ENCODE results near the gene GIT1.

The GIT1 gene

DNA sequence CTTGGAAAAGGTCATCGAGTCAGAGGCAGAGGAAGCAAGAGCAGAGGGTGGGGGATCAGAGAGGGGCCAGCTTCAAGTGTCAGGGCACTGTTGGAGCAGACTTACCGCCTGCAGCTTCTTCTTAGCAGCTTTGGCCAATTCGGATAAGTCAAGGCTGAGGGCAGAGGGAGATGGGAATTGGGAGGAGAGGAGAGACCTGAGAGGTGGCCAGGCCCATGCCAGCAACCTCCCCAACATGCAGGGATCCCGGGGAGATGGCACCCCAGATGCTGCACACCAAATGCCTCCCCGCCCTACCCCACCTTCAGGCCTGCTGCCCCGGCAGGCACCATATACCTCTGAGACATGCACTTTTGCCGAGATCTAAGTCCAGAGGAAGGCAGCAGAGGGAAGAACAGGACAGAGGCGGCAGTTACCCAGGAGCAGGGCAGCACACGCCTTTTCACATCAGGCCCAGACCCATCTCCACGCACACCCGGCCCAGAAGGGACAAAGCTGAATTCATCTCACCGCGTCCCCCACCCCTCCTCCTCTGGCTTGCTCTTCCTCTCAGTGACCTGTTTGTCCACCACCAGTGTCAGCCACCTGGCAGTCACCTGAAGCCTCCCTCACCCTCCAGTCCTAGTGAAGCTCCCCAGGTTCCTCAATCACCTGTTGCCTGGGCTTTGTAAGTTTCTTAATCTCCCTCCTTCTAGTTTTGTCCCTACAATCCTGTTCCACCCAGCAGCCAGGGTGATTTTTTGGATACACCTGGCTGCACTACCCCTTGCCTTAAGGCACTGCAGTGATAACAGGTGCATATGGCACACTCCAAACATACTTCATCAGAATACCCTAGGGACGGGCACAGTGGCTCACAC lies 10.6 kb downstream of the GIT1 start:
- DNase-seq, result no peak

DNA sequence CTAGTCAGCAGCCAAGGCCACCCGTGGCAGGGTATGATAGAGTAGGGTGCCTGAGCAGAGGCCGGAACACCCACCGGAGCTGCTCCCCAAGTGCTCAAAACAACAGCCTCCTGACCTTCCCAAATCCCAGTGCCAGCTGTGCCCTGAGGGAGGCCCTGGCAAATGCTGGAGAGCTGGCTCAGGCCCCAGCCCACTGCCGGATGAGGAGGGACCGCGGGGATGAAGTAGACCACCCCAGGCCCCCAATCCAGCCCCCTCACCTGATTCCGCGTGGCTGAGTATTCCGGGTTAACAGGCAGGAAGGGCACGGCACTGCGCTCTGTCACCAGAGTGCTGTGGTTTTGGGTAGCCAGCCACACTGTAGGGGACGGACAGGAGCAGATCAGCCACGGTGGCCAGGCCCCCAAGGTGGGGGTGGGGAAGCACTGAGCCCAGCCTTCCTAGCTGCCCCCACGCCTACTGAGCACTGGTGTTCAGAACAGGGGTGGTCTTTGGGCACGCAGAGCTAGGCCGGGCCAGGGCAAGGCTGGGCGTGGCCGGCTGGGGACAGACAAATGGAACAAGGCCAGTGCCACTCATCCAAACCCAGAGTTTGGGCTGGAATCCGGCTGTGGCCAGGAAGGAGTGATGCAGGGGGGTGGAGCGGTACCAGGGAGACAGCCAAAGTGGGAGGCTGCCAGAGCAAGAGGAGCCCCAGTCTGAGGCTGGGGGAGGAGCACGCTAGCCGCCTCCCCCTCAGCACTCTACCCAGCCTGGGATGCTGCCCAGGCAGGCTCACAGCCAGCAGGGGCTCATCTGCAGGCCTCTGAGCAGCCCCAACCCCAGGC lies 11.8 kb downstream of the GIT1 start:
- DNase-seq, result no peak

DNA sequence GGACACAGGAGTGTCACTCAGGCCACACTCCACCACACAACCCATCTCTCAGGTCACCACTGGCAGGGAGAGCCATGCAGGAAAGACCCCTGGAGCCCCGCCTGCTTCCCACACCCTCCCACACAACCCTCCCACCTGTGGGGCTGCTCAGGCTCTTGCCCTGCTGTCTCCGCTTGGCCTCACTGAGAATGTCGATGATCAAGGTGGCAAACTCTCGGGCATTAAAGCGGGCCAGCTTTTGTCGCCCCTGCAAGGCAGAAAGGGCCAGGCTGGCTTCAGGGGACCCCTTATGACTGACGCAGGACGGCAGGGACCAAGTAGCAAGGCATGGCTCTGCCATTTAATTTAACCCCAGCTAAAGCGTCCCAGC lies 12.5 kb downstream of the GIT1 start:
- no peak for DNase-seq

GRCh38 chr17:29576214-29577000 lies 13.0 kb downstream of the GIT1 start:
- DNase-seq, result no peak

GRCh38 chr17:29575511-29576213 lies 13.8 kb downstream of the GIT1 start:
- no peak for DNase-seq

- DNase-seq, result no peak
Measured at GRCh38 chr17:29574732-29575510, 14.5 kb downstream of the GIT1 start.

DNA sequence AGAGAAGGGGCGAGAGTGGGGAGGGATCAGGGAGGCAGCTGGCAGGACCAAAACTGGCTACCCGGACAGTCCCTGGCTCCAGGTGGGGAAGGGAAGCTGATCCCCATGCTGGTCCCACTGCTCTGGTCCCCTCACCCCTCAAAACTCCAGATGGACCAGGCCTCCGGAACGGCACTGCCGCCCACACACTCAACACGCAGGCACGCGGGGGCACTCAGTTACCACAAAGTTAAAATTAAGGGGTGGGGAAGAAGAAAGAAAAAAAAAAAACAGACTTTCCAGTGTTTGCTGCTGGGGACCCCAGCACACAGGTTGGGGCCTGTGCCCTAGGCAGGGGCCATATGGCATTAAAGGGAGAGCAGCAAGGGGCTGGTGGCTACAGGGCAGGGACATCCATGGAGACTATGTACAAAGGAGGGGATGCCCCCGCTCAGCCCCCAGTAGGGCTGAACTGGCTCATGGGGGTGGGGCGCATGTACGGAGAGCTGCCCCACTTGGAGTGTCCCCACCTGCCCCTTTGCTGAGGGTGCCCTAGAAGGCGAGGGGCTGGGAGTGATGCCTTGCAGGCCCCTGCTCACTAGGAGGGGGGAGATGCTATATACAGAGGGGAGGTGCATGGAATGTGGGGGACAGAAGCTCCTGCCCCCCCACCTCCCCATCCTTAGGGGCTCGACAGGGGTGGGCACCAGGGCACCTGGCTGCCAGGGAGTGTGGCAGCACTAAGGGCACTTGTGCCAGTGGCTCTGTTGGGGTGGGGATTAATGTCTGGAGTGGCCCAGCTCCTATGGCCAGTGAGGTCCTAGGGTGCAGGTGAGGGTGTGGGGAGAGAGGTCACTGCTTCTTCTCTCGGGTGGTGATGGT lies 15.3 kb downstream of the GIT1 start:
- no peak for DNase-seq

GRCh38 chr17:29573558-29573869 lies 15.9 kb downstream of the GIT1 start:
- no peak for DNase-seq

DNA sequence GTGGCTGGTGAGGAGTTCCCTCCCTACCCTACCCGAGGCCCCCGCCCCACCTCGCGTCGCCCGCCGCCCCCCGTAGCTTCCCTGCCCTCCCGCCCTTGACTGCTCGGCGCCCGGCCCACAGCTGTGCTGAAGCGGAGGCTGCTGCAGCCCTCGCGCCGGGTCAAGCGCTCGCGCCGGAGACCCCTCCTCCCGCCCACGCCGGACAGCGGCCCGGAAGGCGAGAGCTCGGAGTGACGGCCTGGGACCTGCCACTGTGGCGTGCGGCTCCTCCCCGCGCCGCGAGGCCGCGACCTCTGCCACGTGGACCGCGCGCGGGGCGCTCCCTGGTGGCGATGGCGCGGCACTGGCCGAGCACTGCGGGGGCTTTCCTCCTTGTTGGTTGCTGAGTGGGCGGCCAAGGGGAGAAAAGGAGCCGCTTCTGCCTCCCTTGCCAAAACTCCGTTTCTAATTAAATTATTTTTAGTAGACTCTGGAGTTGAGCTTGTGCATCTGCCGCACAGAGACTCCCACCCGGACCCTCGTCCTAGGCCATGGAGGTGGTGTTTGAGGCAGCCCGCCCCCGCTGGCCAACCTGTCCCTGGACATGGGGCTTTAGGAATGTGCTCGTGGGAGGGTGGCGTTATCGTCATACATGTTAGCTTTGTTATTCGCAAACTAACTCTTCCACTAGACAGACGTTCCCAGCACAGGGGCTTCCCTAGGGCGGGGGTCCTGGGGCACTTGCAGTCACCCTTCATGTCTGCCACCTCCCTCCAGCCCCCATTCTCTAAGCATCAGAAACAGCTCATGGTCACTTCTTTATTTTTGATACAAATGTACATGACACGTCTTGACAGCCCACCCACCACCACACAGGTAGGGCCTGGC lies 16.5 kb downstream of the GIT1 start:
- DNase-seq, result peak; percentile 48

DNA sequence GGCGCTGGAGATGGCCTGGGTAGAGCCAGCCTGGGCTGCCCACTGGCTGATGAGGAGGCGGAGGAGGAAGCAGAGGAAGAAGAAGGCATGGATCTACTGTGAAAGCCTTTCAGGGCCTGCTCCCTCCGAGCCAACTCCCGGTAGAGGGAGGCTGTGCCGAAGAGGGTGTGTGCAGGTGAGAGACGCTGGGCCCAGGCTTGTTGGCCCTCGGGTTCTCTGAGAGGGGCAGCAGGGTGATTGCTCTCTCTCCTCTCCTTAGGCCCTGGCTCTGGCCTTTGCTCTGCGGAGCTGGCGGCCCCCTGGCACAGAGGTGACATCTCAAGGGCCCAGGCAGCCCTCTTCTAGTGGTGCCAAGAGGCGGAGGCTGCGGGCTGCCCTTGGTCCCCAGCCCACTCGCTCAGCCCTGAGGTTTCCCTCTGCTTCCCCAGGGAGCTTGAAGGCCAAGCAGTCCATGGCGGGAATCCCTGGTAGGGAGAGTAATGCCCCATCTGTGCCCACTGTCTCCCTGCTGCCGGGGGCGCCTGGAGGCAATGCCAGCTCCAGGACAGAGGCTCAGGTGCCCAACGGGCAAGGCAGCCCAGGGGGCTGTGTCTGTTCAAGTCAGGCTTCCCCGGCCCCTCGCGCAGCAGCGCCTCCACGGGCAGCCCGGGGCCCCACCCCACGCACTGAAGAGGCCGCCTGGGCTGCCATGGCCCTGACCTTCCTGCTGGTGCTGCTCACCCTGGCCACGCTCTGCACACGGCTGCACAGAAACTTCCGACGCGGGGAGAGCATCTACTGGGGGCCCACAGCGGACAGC lies 17.4 kb downstream of the GIT1 start:
- no peak for DNase-seq

DNA sequence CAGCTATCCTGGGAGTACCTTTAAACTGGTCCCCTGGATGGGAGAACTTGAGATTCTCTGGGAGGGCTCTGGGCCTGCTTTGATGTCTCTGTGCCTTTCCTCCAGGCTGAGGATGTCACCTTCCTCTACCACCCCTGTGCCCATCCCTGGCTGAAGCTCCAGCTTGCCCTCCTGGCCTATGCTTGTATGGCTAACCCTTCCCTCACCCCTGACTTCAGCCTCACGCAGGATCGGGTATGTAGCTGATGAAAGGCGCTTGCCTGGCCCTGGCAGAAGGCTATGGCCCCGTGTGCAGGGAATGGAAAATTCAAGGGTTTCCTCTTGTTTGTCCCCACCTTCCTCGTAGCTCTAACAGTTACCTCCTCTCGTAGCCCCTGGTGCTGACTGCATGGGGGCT lies 18.0 kb downstream of the GIT1 start:
- DNase-seq, result no peak

DNA sequence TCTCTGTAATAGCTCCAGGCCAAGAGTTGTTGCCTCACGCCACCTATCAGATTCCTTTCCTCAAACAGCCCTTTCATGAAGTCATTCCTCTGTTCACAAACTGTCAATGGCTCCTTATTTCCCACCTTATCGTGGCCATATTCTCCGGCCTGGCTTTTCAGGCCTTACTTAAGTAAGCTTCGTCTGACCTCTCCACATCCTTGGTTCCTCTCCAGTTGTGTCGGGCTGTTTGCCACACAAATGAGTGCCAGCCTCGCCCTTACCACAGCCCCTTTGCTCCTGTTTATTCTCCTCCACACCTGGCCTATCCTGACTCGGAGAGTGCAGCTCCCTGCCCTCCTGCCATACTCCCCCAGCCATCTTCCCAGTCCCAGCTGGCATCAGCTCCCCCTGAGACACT lies 18.9 kb downstream of the GIT1 start:
- DNase-seq, result no peak

- DNase-seq, result no peak
Measured at GRCh38 chr17:29569245-29569950, 20.1 kb downstream of the GIT1 start.

DNA sequence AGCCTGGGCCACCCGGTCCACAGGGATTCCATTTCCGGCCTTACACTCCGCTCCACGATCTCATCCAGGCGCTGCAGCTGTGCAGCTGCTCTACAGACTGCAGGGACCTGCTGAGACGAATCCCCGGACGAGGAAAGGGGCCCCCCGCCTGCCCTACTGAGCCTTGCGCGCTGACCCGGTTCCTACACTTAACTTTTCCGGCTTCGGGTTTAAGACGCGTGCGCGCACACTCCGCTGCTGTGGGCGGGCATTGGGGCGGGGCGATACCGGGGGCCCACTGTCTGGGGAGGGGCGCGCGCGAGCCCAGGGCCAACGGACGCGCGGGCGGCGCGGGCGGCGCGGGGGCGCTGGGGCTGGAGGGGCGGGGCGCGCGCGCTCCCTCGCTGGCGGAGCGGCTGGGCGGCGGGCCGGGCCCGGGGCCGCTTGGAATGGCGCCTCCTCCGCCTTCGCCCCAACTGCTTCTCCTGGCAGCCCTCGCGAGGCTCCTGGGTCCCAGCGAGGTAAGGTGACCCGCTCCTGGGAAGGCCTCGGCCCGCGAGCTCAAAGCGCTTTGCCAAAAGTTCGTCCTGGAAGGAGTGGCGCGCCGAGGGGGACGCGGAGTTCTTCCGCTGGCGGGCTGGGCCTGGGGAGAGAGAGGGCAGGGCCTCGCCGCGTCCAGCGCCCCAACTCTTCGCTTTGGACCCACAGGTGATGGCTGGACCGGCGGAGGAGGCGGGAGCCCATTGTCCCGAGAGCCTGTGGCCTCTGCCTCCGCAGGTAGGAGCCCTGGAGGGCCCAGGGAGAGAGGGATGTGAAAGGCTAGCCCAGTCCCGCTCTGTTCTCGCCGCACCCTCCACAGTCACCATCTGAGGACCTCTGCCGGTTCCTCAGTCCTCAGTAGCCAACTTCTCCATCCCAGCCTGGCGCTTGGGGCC lies 20.9 kb downstream of the GIT1 start, which contains the start of gene TP53I13:
Gene TP53I13 (plus strand): TSS at position 371 of the 914 bp plus-strand sequence. CDS start 58 bp downstream, at position 429.
- peak; percentile 93 for DNase-seq

DNA sequence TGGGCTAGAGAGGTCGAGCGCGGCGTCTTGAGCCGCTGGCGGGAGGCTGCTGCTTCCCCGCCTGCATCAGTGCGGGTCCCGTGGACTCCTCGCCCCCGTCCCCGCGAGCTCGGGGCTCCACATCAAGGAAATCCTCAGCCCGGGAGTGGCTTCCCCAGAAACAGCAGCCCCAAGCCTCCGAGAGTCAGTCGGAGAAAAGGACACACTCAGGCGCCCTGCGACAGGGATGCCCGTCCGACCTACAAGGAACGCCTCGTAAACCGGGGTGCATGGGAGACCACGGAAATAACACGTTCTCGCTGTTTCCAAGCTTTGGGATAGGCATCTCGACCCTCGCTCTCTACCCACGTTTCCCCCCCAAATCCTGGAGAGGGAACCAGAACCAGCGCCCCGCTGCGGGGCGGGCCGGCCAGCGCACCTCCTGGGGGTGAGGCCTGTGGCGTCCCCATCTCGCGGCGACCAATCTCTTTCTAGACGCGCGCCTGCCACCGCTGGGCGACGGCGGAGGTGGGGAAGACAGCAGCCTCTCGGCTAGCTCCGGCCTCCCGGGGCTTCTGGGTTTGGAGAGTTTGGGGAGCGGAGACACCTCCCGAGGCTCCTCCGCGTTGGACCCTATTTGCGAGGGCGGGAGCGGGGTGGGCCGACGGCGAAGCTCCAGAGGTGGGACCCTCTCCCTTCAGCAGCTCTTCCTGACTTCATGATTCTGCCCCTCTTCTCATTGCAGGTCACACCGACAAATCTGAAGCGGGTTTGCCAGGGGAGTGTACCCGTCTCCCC lies 21.7 kb downstream of the GIT1 start:
- peak; percentile 80 for DNase-seq

- DNase-seq, result no peak
Measured at GRCh38 chr17:29567304-29567553, 22.2 kb downstream of the GIT1 start.
